AG04450 (cell line): Measurements from ENCODE around the gene CCDC69. TPM values are rescaled to one million over a fixed set of nuclear protein-coding genes. Genes with fewer than 3 reads are reported as not detected.
A peak's percentile ranks its signal among the peaks of the same experiment; 100 is the strongest.

ENCODE experiments used
- CTCF ChIA-PET: fragments of 300-600, 350-600 bp; formaldehyde crosslinking; extraction: SDS; loops from one replicate; lab custom pipeline; 2022; ENCODE audit warnings: antibody characterized with exemption, inconsistent platforms; lab: Charles Lee
- POLR2A ChIA-PET: fragments of 350-600 bp; formaldehyde crosslinking; extraction: SDS; loops from one replicate; lab custom pipeline; 2021; ENCODE audit warnings: antibody characterized with exemption, inconsistent platforms; lab: Yijun Ruan, JAX
- DNase-seq: peaks from one replicate; pipeline ENCODE4 v3.0.0-alpha.2; 2011; ENCODE audit warnings: low read depth, low spot score
- H3K27ac ChIP-seq: one replicate; pipeline ENCODE4 v1.5.1; 2012; ENCODE audit warnings: low read depth, low read length, control low read depth
- H3K27me3 ChIP-seq: one replicate; pipeline ENCODE4 v1.6.0; 2012; ENCODE audit warnings: low read length; ENCODE audit not compliant: control insufficient read depth, insufficient read depth
- H3K4me3 ChIP-seq: 2 replicates; pipeline ENCODE4 v1.5.1; 2011; ENCODE audit warnings: mild to moderate bottlenecking, low read depth, low read length, control low read depth
- H3K9me3 ChIP-seq: 2 replicates; pipeline ENCODE4 v1.5.1; 2012; ENCODE audit warnings: low read length; ENCODE audit not compliant: control insufficient read depth, insufficient read depth
- polyA plus RNA-seq: library from polyadenylated mRNA; depleted of rRNA; stranded (reverse); fragments of >200 nt; gene quantifications from 2 replicates; pipeline ENCODE4 v1.2.3, GENCODE V29; 2011
- TF ChIP-seq, protein P1 (sequence below): IDR thresholded peaks from 2 replicates; pipeline ENCODE4 v1.5.1; 2011; ENCODE audit warnings: low read depth, low read length, control low read depth, inconsistent platforms

The CCDC69 gene
- polyA plus RNA-seq, 1 experiment, result 1.9 TPM

DNA sequence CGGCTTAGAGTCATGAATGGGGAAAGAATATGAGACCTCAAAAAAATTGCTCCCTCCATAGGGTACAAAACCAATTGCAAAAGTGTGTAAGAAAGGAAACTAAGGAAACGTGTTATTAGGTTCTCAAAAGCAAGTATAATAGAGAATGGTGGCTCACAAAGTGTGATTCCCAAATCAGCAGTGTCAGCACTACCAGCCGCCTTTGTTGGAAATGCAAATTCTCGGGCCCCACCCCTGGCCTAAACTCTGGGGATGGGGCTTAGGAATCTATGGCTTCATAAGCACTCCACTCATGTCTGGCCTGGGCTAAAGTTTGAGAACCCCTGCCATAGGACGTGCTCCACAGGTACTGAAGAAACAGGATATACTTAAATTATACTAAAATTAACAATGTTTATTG is 1.6 kb upstream of the CCDC69 start:
- POLR2A ChIA-PET, result no interaction called here
- CTCF ChIA-PET, result no interaction called here
- H3K27me3 ChIP-seq, result peaks cover 2% of the 10 kb centered on the region
- DNase-seq, result no peak
- TF ChIP-seq, protein P1, sequence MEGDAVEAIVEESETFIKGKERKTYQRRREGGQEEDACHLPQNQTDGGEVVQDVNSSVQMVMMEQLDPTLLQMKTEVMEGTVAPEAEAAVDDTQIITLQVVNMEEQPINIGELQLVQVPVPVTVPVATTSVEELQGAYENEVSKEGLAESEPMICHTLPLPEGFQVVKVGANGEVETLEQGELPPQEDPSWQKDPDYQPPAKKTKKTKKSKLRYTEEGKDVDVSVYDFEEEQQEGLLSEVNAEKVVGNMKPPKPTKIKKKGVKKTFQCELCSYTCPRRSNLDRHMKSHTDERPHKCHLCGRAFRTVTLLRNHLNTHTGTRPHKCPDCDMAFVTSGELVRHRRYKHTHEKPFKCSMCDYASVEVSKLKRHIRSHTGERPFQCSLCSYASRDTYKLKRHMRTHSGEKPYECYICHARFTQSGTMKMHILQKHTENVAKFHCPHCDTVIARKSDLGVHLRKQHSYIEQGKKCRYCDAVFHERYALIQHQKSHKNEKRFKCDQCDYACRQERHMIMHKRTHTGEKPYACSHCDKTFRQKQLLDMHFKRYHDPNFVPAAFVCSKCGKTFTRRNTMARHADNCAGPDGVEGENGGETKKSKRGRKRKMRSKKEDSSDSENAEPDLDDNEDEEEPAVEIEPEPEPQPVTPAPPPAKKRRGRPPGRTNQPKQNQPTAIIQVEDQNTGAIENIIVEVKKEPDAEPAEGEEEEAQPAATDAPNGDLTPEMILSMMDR, result no peak
- H3K4me3 ChIP-seq, result no peak overlapping the region
- H3K9me3 ChIP-seq, result no peaks in the 10 kb centered on the region
- no peak overlapping the region for H3K27ac ChIP-seq

DNA sequence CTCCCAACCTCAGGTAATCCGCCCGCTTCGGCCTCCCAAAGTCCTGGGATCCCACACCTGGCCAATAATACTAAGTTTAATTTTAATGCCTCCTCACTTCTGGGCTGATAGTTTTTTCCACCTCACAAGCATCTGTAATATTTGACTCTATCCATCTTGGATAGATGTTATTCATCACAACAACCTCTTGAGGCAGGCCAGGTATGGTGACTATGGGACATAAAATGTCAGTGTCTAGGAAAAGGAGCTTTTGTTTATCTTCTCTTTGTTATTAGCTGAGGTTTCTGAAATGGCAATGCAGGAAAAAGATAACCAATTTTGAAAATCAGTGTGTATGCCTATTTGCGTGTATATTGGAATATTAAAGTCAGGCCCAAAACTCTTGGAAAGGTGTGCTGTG is 1.2 kb upstream of the CCDC69 start:
- H3K4me3 ChIP-seq, result no peak overlapping the region
- no peaks in the 10 kb centered on the region for H3K9me3 ChIP-seq
- H3K27ac ChIP-seq, result no peak overlapping the region
- CTCF ChIA-PET, result interaction anchor here (1.6 kb wide), 1 partner anchor 14 kb away, joined by 7 read pairs; no protein-coding TSS in a partner anchor
- POLR2A ChIA-PET, result no interaction called here
- TF ChIP-seq, protein P1, result no peak
- H3K27me3 ChIP-seq, result peaks cover 2% of the 10 kb centered on the region
- no peak for DNase-seq

DNA sequence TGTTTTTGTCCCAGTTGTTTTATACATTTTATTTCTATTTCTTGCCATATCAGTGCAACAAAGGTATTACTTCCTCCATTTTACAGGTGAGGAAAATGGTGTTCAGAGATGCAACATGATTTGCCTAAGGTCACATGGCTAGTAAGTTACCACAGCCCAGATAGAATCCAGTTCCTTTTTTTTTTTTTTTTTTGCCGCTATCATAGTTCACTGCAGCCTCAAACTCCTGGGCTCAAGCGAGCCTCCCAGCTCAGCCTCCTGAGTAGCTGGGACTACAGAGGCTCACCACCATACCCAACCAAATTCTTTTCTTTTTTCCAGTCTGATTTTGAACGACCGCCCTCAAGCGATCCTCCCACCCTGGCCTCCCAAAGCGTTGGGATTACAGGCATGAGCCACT is 480 bp upstream of the CCDC69 start:
- Histone ChIP-seq H3K4me3 (no peak overlapping the region; the same call in 1 of the 2 replicates), H3K27ac (no peak overlapping the region), H3K9me3 (no peaks in the 10 kb centered on the region), H3K27me3 (no peaks in the 10 kb centered on the region)
- CTCF ChIA-PET, result interaction anchor here (0.6 to 1.6 kb wide), 2 partner anchors 14 to 174 kb away, joined by 4 to 7 read pairs; no protein-coding TSS in a partner anchor
- POLR2A ChIA-PET, result interaction anchor here (1.1 to 1.6 kb wide), 2 partner anchors 10 to 28 kb away, joined by 6 to 7 read pairs; partner anchors contain the start of gene GM2A
- TF ChIP-seq, protein P1, result no peak
- DNase-seq, result no peak

DNA sequence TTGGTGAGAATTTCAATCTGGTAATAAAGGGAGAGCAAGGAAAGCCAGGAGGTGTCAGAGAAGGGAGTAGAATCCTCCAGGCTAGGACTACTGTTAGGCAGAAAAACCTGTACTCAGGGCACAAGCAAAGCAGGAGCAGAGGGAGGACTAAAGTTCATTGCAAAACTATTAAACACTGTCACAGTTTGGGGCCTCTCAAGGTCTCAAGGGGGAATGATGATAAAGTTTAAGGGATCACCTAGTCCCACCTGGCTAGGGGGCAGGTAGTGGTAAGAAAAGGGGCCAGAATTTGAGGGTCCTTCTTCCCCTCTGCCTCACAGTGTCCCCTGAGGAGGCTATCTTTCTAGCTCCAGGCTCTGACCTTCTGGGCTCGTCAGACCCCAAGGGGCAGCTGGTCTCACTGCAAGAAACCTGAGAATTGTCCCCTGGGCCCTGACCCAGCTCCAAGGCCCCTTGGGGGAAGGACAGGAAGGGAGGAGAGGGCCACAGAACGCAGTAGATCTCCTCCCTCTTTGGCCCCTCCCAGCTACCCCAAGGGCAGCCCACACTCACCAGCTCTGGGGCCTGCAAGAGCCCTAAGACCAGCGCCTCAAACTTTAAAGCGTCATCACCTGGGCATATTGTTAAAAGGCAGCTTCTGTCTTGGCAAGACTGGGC is 974 bp downstream of the CCDC69 start:
- no peak for DNase-seq

More for the DNA sequence above, 974 bp downstream of the CCDC69 start:
- CTCF ChIA-PET, result interaction anchor here (0.7 kb wide), 1 partner anchor 107 kb away, joined by 3 read pairs; no protein-coding TSS in a partner anchor
- H3K9me3 ChIP-seq, result no peaks in the 10 kb centered on the region
- no peak overlapping the region for H3K27ac ChIP-seq
- TF ChIP-seq, protein P1, result no peak
- H3K27me3 ChIP-seq, result peaks cover 3% of the 10 kb centered on the region
- H3K4me3 ChIP-seq, result peak overlapping the region; percentile 60; the same call in 1 of the 2 replicates
- POLR2A ChIA-PET, result interaction anchor here (1.6 kb wide), 1 partner anchor 12 kb away, joined by 7 read pairs; no protein-coding TSS in a partner anchor
